ENCODE data around the gene XRCC6.

DNA sequence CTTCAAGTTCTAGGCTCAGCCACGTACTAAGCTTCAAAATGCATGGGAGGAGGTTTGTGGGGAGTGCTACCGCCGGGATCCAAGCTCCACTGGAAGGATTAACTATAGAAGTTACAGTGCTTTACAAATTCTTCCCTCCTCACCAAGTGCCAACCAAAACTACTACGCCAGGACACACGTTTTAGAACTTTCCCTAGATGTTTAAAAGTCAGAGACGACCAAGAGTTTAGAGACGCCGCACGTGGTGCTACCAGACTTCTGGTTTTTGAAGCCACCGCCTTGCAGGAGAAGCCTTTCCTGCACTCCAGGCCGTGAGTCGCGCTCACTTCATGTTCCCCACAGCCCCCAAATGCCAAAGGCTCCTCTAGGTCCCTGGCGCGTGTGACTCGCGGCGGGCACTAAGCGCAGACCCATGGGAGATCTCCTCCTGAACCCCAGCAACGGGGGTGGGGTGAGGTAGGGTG lies 66.8 kb downstream of the XRCC6 start:
- TF ChIP-seq ZNF239 (CRISPR knock-in tag; IDR thresholded peaks at IDR 0.05) = no peak
- no peak for TF ChIP-seq ELK1 (CRISPR knock-in tag; IDR thresholded peaks at IDR 0.05)
- TF ChIP-seq TBP (optimal IDR thresholded peaks at IDR 0.05; ENCODE audit: low read depth, low read length) = no peak
- no peak for TF ChIP-seq POLR2A (conservative IDR thresholded peaks at IDR 0.05)
- no peak for TF ChIP-seq RAD21 (CRISPR knock-in tag; conservative IDR thresholded peaks at IDR 0.05 in 1 of 2, IDR thresholded peaks at IDR 0.05 in 1 of 2)
- TF ChIP-seq ETV6 (IDR thresholded peaks at IDR 0.05; ENCODE audit: borderline replicate concordance in 1 of 2, low read depth in 2 of 2, low read length in 1 of 2) = no peak
- no peak for TF ChIP-seq ETV6 (CRISPR knock-in tag; IDR thresholded peaks at IDR 0.05; ENCODE audit: borderline replicate concordance)
- TF ChIP-seq PCBP1 (IDR thresholded peaks at IDR 0.05; ENCODE audit: low read depth, low read length, poor library complexity, severe bottlenecking) = no peak
- TF ChIP-seq SMAD3 (CRISPR knock-in tag; conservative IDR thresholded peaks at IDR 0.05) = no peak
- no peak for TF ChIP-seq ZNF224 (CRISPR knock-in tag; IDR thresholded peaks at IDR 0.05)
- TF ChIP-seq, protein P1, sequence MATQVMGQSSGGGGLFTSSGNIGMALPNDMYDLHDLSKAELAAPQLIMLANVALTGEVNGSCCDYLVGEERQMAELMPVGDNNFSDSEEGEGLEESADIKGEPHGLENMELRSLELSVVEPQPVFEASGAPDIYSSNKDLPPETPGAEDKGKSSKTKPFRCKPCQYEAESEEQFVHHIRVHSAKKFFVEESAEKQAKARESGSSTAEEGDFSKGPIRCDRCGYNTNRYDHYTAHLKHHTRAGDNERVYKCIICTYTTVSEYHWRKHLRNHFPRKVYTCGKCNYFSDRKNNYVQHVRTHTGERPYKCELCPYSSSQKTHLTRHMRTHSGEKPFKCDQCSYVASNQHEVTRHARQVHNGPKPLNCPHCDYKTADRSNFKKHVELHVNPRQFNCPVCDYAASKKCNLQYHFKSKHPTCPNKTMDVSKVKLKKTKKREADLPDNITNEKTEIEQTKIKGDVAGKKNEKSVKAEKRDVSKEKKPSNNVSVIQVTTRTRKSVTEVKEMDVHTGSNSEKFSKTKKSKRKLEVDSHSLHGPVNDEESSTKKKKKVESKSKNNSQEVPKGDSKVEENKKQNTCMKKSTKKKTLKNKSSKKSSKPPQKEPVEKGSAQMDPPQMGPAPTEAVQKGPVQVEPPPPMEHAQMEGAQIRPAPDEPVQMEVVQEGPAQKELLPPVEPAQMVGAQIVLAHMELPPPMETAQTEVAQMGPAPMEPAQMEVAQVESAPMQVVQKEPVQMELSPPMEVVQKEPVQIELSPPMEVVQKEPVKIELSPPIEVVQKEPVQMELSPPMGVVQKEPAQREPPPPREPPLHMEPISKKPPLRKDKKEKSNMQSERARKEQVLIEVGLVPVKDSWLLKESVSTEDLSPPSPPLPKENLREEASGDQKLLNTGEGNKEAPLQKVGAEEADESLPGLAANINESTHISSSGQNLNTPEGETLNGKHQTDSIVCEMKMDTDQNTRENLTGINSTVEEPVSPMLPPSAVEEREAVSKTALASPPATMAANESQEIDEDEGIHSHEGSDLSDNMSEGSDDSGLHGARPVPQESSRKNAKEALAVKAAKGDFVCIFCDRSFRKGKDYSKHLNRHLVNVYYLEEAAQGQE (IDR thresholded peaks at IDR 0.05; ENCODE audit: borderline replicate concordance) = no peak
- TF ChIP-seq, protein P1 (CRISPR knock-in tag; IDR thresholded peaks at IDR 0.05; ENCODE audit: low read depth) = no peak
- TF ChIP-seq, protein P2, sequence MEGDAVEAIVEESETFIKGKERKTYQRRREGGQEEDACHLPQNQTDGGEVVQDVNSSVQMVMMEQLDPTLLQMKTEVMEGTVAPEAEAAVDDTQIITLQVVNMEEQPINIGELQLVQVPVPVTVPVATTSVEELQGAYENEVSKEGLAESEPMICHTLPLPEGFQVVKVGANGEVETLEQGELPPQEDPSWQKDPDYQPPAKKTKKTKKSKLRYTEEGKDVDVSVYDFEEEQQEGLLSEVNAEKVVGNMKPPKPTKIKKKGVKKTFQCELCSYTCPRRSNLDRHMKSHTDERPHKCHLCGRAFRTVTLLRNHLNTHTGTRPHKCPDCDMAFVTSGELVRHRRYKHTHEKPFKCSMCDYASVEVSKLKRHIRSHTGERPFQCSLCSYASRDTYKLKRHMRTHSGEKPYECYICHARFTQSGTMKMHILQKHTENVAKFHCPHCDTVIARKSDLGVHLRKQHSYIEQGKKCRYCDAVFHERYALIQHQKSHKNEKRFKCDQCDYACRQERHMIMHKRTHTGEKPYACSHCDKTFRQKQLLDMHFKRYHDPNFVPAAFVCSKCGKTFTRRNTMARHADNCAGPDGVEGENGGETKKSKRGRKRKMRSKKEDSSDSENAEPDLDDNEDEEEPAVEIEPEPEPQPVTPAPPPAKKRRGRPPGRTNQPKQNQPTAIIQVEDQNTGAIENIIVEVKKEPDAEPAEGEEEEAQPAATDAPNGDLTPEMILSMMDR (IDR thresholded peaks at IDR 0.05 in 2 of 3, conservative IDR thresholded peaks at IDR 0.05 in 1 of 3; ENCODE audit: insufficient read depth in 2 of 3, low read depth in 1 of 3, low read length in 3 of 3) = no peak
- no peak for TF ChIP-seq ZNF384 (IDR thresholded peaks at IDR 0.05; ENCODE audit: low read depth, low read length)
- no peak for TF ChIP-seq PHB2 (IDR thresholded peaks at IDR 0.05; ENCODE audit: low read depth)

Data from K562 (cell line).